ENCODE measurements around the gene GRAP2.

The GRAP2 gene

DNA sequence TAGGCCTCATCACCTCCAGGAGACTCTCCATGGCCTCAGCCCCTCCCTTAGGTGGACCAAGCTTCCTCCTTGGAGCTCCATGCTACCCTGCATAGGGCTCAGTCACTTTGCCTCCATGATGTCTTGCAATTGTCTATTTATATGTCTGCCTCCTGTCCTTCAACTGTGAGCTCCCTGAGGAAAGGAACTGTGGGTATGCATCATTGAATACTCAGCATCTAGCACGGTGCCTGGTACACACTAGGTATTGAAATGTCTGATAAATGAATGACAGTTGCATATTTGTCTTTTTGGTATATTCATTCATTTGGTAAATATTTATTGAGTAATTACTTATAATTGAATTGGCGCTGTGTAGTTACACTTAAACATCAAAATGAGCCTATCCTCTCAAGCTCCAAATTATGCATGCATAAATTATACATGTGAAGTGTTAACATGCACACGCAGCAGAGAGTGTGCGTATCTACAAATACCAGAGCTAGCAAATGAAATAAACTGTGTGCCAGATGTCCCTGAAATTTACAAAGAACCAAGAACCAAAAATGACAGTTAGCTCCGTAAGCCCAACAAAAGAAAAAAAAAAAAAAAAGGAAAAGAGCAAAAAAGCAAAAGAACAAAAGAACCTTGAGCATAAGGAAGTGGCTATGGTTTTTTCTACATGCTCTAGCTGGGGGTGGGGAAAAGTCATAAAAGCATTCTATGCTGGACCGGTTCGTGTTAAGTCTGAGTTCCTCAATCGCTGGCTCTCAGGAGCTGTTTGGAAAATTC is 25.2 kb downstream of the GRAP2 start:
- DNase-seq (ENCODE audit: low spot score) = no peak

DNA sequence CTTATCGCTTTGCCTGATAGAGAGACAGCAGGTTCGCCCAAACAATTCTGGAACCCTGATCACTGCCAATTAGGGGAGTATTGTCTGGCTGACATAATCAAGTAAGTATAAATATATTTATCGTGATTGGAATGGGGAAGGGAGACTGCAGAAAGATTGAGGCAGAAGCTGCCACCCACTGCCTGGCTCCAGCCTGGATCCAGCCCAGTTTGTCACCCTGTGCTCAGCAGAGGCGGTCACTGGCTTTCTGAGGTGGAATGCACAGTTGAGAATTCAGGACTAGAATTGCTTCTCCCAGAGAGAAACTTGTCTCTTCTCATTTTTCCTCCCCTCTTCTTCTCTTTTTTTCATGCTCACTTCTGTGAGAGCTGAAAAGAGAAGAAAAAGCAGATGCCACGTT is 25.9 kb downstream of the GRAP2 start:
- DNase-seq (ENCODE audit: low spot score) = no peak

GRCh38 chr22:39927544-39927943 is 26.7 kb downstream of the GRAP2 start:
- no peak for DNase-seq (ENCODE audit: low spot score)

DNA sequence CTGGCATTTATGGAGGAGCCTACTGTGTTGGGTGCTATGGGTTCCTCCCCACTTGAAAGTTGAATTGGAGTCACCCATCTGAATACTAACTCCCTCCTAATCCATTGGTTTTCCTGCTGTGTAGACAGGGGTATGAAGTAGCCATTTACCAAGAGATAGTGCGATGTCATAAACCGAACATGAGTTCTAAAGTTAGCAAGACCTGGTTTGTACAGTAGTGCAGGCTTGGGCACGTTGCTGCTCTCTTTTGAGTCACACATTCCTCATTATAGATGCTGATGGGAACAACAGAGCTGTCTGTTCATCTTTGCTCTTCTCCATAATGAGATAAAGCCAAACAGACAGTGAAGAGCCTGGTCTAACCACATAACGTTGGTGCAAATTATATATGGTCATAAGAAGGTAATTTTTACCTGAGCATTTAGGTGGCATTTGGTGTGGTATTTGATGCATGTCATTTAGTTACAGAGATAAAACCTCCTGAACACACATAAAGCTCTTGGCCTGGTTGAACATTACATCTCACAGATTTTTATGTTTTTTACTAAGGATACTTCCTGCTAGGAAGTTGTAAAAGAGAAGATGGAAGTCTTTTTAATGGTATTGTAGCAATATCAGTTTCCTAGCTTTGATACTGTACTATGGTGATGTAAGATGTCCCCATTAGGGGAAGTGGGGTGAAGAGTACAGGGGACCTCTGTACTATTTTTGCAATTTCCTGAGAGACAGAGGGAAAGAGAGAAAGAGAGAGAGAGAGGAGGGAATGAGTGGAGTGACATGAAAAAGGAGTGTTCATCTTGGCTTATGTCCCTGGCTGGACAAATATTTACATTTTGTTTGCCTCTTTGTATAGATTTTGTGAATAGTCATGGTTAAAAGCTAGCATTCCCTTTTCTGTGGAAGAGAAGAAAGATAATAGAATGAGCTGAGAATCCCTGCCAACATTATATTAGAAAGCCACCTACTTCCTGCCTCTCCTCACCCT is 27.9 kb downstream of the GRAP2 start:
- no peak for DNase-seq (ENCODE audit: low spot score)

DNA sequence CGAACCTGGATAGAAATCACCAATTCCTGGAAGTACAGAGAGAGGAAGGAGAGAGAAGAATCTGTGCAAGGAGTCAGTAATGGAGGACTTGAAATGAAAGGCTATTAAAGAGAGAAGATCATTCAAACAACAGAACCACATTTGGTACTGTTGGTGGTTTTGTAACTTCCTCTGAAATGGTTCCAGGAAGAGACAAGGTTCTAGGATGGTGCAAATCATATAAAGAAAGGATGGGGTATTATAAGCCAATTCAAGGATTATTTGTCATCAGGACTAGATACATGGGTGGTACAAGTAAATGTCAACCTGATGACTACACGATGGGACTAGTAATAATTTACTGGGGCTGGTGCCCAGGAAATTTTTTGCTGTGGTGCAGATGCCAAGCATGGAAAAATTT is 30.4 kb downstream of the GRAP2 start:
- DNase-seq (ENCODE audit: low spot score) = no peak

GRCh38 chr22:39932166-39932565 is 31.3 kb downstream of the GRAP2 start:
- DNase-seq (ENCODE audit: low spot score) = no peak

GRCh38 chr22:39932918-39933649 is 32.2 kb downstream of the GRAP2 start:
- DNase-seq (ENCODE audit: low spot score) = peak; percentile 16

DNA sequence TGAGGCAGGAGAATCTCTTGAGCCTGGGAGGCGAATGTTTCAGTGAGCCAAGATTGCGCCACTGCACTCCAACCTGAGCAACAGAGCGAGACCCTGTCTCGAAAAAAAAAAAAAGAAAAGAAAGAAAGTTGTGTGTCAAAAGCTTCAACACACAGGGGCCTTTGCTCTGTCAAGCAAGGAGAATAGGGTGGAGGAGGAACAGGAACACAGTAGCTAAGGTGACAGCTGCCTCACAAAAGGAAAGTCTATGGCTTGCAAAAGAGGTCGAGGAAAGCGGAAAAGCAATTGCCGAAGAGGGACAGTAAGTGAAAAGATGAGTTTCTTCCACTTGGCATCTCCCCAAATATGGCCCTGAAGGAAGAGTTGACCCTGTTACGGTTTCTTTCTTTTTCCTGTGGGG is 32.9 kb downstream of the GRAP2 start:
- no peak for DNase-seq (ENCODE audit: low spot score)

GRCh38 chr22:39935116-39935515 is 34.2 kb downstream of the GRAP2 start:
- no peak for DNase-seq (ENCODE audit: low spot score)

- DNase-seq (ENCODE audit: low spot score) = no peak
Measured at GRCh38 chr22:39935612-39936011, 34.7 kb downstream of the GRAP2 start.

DNA sequence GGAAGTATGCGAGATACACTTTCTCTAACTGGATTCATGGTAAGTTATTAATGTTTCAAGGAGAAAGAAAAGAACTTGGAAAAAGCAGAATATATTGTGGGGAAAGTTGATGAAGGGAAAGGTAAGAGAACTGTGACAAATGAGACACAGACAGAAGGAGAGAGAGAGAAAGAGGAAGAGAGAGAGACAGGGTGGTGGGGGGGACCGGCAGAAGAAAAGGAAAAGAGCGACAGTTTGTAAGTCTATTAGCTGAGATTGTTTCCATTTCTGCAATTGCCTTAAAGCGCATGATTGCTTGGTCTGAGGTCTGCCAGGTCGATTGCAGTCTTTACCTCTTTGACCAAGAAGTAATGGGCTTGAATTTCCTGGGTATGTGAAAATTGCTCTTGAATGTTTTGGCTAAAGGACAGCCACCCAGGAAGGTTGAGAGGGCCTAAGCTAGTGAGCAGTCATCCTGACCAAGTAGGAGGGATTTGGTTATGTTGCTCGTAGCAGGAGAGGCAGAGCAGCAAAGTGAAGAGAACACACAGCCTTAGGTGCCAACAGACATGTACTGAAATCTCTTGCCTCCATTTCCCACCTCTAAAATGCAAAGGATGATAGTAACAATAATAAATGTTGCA is 35.8 kb downstream of the GRAP2 start:
- DNase-seq (ENCODE audit: low spot score) = no peak

GRCh38 chr22:39937906-39938305 is 37.0 kb downstream of the GRAP2 start:
- no peak for DNase-seq (ENCODE audit: low spot score)

DNA sequence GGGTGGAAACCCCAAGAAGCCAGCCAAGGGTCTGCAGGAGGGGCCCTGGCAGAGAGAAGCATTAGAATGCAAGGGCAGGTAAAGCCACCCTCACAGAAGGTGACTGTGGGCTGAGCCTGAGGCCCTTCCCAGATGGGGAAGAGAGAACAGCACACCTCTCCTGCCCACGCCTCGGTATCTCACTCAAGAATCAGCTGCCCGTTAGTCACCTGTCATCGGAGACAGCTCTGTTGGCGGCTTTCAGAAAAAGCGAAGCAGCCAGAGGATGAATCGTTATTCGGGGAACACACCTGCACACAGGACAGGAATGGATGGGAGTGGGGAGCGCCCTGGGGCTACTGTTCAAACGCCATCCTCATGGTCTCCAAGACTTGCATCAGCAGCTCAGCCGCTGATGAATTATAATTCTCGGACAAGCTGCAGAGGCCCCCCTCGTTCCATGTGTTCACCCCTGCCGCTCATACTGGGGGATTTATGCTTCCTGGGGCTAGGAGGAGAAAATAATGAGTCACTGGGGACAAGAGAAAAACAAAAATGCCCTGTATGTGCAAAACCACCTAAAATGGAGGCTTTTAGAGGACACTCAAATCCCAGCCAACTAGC is 37.7 kb downstream of the GRAP2 start:
- no peak for DNase-seq (ENCODE audit: low spot score)

DNA sequence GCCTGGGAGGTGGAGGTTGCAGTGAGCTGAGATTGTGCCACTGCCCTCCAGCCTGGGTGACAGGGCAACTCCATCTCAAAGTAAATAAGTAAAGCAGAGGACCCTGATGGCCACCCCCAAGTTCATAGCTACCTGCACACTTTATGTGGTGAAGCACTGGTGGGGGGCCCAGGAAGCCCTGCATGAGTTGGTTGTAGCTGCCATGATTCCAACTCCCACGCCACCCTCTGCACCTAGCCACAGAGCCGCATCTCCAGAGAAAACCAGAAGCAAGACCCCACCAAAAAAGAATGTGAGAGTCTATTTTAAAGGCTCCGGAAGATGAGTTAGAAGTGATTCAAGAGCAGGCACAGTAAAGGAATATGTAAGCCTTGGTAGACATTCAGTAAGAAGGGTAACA is 38.9 kb downstream of the GRAP2 start:
- no peak for DNase-seq (ENCODE audit: low spot score)

GRCh38 chr22:39940757-39941305 is 39.9 kb downstream of the GRAP2 start:
- DNase-seq (ENCODE audit: low spot score) = no peak

- no peak for DNase-seq (ENCODE audit: low spot score)
Measured at GRCh38 chr22:39941601-39942000, 40.7 kb downstream of the GRAP2 start.

GRCh38 chr22:39942439-39943230 is 41.8 kb downstream of the GRAP2 start:
- DNase-seq (ENCODE audit: low spot score) = no peak

DNA sequence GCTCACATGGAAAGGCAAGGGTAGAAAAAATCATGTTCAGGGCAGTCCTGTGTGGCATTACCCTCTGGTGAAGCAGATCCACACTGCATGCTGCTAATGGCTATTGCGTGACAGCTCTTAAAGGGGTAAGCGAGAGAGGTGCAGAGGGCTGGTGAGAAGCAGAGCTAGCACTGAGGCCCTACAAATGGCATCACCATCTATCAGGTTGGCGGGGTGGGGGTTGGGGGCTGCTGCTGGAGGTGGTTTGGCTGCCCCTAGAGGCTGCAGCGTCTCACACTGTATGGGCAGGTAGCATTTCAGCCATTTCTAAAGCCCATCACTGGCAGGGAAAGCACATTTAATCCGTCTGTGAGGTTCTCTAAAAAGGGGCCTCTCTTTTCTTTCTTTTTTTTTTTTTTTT is 42.5 kb downstream of the GRAP2 start:
- no peak for DNase-seq (ENCODE audit: low spot score)

DNA sequence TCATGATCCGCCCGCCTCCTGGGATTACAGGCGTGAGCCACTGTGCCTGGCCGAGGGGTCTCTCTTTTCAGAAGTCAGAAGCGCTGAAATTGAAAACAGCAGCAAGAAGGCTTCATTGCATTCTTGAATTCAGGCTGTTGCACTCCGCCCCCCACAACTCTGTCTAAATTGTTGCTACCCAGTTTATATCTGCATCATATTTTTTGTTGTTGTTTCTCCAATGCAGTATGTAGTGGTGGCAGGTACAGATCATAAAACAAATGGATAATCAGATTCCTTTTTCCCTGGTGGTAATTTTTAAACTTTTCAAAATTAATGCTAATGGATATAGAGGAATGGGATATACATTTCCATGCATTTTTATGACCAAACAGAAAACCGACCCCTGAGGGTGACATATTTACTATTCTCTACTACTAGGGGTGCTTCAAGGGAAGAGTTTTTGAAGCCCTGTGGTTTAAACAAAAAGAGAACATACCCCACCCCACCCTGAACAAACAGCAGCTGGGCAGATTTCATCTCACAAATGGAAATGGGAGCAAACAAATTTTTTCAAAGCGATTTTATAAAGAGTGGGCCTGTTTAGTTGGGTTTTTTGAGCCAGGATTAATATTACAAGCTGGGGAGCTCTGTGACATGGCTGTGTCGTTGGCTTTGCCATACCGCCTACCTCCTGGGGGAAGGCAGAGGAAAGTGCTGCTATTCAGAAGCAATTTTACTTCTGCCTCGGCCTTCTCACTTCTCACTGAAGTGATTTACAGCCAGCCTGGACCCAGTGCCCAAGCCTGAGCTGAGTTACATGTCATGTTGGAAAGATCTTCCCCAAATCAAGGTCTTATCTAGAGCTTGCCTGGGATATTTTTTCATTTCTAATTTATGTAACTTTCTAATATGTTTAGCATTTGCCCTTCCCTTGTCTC is 43.3 kb downstream of the GRAP2 start:
- DNase-seq (ENCODE audit: low spot score) = no peak
